Activated naive CD4-positive, alpha-beta T cell (primary cell): Measurements from ENCODE around the gene TMEM214.

Experiments
- DNase-seq, 4 experiments: peaks; one replicate each; lab custom pipeline; 2025; lab: John Stamatoyannopoulos, UW

TMEM214 gene, protein sequence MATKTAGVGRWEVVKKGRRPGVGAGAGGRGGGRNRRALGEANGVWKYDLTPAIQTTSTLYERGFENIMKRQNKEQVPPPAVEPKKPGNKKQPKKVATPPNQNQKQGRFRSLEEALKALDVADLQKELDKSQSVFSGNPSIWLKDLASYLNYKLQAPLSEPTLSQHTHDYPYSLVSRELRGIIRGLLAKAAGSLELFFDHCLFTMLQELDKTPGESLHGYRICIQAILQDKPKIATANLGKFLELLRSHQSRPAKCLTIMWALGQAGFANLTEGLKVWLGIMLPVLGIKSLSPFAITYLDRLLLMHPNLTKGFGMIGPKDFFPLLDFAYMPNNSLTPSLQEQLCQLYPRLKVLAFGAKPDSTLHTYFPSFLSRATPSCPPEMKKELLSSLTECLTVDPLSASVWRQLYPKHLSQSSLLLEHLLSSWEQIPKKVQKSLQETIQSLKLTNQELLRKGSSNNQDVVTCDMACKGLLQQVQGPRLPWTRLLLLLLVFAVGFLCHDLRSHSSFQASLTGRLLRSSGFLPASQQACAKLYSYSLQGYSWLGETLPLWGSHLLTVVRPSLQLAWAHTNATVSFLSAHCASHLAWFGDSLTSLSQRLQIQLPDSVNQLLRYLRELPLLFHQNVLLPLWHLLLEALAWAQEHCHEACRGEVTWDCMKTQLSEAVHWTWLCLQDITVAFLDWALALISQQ

DNA sequence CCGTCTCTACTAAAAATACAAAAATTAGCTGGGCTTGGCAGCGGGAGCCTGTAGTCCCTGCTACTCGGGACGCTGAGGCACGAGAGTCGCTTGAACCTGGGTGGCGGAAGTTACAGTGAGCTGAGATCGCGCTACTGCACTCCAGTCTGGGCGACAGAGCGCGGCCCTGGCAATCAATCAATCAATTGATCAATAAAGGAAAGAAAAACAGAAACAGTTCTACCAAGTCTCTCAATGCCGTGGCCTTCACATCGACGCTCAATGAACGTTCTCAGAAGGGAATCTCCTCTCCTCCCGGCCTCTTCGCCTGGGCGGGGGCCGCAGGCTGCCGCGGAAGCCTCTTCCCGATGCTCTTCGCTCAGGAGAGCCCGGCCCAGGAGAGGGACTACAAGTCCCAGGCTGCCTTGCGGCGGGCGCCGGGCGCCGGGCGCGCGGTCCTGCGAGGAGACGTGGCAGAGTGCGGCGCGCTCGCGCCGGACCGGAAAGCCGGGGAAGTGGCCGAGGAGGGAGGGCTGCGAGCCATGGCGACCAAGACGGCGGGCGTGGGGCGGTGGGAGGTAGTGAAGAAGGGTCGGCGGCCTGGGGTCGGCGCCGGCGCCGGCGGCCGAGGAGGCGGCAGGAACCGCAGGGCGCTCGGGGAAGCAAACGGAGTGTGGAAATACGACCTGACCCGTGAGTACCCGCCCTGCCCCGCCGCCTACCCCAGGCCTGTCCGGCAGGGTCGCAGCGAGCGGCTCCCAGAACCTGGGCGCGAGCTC is at the start of gene TMEM214:
Gene TMEM214 (plus strand): TSS at position 471 of the 758 bp plus-strand sequence. CDS start 51 bp downstream, at position 522.
- peak; percentile 12 to 60 (median 36) for DNase-seq

DNA sequence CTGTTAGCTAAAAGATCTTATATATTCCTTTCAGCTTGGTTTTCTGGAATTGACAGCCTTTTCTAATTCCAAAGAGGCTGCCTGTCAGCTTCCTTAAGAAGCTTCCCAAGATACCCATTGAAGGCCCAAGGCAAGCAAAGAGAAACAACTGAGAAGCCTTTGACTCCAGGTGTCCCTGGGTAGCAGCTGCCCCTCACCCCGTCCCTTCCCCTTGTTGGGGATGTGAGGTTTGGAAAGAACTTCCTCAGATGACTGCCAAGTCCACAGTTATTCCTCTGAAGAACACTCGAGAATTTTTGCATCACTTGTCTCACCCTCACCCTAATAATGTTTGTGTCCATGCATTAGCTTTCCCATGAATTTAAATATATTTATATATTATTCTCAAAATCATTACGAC is 49.0 kb upstream of the TMEM214 start:
- no peak for DNase-seq

DNA sequence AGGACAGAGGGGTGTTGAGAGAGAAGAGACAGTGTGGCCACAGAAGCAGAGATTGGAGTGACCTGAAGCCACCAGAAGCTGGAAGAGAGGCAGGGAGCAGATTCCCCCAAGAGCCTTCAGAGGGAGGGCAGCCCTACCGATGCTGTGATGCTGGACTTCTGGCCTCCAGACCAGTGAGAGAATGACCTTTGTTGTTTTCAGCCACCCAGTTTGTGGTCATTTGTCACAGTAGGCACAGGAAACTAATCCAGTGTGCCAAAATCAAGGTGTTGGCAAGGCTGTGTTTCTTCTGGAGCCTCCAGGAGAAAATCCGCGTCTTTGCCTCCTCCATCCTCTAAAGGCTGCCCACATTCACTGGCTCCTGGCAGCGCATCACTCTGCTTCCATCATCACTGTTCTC is 47.0 kb upstream of the TMEM214 start:
- DNase-seq, result no peak

DNA sequence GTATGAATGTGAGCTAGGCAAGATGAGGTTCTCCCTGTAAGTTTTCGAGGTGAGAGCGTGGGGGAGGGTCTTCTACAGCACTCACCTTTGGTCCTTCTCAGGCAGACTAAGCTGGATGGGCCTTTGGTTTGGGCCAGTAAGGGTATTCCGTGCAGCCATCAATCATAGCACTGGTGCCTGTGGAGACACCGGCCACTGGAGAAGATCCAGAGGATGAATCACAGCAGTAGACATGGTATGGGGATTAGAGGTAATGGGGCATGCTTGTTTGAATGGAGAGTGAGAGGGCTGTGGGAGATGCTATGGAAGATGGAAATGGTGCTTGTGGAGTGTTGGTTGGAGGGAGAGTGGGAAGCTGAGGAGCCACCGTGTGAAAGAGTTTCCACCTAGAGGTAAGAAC is 46.2 kb upstream of the TMEM214 start:
- no peak for DNase-seq

DNA sequence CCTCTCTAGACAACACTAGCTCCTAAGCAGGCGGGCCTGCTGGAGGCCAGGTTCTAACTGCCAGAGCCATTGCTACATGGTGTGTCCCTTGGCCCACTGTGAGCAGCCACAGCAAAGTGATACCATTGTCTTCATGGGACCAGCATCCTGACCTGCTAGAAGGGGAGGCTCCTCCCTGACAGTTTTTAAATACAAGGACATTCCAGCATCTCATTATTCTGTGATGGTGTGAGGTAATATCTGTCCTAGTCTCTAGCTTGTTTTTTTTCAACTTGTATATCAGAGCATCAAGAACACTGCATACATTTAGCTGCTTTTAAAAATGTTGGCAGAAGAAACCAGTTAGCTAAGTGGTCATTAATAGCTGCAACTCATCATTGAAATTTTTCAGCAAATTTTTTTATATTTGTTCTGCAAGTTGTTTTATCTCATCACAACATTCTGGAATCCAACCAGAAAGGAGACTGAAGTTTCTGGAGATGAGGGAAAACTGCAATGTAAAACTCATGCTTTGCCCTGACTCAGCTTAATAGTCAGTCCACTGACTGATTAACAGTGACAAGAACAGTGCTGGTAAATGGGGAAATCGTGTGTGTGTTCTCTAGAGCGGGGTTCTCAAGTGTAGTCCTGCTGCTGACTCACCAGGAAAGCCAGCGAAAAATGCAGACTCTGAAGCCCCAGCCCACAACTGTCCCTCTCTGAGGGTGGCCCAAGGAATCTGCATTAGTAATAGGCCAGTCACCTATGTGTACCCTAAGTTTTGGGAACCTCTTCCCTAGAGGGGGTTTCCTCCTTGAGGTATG is 44.5 kb upstream of the TMEM214 start:
- DNase-seq, result no peak

DNA sequence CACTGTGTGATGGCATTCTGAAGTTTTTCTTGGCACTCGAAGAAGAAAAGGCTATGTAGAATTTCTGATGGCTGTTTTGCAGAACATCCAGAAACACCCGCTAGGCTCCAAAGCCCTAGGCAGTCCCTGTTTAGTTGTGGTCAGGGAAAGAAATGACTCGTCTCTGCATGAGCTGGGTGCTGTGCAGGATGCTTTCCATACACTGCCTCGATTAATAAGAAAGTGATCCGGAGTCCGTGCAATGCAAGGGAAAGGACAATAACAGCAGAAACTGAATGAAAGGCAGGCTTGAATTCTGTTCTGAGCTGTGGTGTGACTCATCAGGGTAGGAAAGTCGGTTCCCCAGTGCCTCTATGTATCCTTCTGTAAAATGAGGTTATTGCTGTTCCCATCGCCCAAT is 43.6 kb upstream of the TMEM214 start:
- DNase-seq, result no peak

DNA sequence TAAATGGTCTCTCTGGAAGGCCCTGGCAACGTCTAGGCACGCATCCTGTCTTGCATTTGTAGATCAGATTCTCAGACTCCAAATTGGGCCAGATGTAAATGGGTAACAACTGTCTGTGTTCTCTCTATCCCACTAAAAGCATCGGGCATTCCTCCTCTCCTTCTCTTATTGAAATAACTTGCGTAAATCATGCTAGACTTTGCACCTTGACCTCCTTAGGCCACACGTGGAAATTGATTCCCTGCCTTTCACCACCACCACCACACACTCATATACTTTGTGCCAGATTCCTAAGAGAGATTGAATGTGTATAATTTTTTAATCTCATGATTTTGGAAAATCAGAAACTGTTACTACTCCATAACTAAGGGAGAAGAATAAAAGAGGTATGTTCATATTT is 41.0 kb upstream of the TMEM214 start:
- no peak for DNase-seq

DNA sequence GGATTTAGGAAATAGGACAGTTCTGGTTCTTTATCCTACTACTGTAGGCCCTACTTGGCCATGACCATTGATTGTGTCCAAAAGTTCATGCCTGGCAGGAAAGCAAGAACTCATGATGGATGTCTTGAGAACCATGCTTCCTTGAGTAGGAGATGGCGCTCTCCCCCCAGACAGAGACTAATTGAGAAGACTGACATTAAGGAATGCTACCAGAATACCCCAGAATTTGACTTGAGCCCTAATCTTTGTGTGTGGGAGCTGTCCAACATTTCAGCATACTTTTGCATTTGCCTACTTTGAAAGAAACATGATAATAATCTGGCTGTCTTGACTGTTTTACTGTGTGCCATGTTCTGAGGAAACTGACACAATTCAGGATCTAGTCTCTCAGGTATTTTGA is 39.0 kb upstream of the TMEM214 start:
- DNase-seq, result no peak

DNA sequence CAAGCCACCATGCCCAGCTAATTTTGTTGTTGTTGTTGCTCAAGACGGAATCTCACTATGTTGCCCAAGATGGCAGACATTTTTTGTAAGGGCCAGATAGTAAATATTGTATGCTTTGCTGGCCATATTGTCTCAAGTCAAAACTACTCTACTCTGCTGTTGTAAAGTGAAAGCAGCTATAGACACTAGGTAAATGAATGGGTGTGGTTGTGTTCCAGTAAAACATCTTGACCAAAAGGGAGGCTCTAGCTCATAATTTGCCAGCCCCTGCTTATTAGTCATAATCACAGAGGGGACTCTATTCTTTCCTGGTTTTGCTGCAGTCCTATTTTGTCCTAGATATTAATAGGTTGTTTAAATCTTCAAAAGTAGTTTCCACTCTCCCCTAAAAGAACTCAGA is 37.8 kb upstream of the TMEM214 start:
- no peak for DNase-seq

DNA sequence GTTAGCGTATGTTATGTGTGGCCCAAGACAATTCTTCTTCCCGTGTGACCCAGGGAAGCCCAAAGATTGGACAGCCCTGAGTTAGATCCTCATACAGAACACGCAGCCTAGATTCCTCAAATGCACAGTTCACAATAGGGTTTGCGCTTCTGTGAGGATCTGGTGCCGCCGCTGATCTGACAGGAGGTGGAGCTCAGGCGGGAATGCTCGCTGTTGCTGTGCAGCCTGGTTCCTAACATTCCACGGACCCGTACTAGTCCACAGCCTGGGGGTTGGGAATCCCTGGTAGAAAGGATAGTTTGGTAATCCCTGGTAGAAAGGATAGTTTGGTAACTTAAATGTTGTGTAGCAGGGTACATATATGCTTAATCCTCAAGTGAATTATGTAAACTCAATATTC is 35.4 kb upstream of the TMEM214 start:
- DNase-seq, result no peak

DNA sequence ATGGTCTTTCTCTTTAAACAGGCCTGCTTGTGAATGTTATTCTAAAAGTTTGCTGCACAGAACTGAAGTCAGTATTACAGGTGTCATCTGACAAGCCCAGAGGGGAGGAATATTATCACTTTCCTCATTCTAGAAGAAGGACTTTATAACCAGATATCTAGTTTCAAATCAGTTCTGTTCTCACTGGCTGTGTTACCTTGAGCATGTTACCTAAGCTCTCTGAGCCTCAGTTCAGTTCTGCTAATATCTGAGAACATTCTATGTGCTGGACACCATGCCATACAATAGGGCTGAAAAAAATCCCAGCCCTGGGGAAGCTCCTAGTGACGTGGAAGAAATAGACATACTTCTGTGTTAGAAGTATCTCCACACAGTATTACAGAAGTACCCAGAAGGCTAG is 34.4 kb upstream of the TMEM214 start:
- no peak for DNase-seq

DNA sequence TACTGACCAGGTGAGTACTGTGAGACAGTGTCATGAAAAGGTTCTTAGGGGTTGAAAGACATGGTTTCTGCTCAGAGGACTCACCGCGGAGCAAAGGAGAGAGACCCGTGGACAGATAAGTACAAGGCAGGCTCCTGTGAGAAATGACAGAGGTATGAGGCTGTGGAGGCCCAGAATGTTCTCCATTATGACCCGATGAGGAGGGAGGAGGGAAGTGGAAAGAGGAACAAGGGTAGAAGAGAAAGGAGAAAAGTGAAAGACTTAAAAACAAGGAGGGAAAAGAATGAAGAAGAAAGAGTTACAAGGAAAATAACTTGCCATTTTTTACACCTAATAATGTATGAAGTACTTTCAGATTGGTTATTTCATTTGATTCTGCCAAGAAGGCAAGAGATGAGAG is 32.5 kb upstream of the TMEM214 start:
- no peak for DNase-seq

DNA sequence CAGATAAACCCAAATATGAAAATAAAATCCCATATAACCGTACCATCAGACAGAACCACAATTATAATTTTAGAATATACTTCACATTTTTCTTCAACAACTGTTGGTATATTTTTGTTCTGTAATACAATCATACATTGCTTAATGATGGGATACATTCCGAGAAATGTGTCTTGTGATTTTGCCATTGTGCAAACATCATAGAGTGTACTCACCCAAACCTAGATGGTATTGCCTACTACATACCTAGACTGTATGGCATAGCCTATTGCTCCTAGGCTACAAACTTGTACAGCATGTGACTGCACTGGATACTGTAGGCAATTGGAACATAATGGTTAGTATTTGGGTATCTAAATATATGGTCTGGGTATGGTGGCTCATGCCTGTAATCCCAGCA is 31.8 kb upstream of the TMEM214 start:
- DNase-seq, result no peak

DNA sequence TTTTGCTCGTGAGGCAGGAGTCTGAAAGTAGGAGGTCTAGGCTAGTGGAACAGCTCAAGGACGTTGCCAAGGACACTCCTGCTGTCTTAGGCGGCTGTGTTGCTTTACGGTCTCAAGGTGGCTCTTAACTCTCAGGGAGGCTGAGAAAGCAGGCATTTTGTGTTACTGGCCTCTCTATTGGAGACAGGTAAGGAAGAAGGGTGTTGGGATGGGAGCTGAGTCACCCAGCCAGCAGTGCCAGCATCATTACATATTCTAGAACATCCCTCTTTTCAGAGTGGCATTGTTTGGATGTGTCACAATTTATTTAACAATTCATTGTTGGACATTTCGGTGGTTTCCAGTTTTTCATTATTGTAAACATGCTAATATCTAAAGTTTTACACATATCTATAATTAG is 30.8 kb upstream of the TMEM214 start:
- no peak for DNase-seq

DNA sequence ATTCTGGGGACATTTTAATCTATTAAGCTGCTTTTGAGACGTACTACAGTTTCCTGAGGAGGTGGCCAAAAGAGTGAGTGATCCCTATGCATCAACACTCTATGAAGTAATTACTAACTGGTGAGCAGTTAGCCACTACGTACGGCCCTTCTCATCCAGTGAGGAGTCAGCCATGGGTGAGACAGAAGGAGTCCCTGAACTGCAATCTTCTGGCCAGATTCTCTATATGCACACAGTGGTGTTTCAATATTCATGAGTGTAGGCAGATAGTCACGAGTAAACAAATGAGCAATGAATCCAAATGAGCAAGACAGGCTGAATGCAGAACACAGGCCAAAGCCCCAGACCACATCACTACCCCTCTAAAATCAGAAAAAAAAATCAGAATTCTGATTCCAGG is 29.8 kb upstream of the TMEM214 start:
- DNase-seq, result no peak

DNA sequence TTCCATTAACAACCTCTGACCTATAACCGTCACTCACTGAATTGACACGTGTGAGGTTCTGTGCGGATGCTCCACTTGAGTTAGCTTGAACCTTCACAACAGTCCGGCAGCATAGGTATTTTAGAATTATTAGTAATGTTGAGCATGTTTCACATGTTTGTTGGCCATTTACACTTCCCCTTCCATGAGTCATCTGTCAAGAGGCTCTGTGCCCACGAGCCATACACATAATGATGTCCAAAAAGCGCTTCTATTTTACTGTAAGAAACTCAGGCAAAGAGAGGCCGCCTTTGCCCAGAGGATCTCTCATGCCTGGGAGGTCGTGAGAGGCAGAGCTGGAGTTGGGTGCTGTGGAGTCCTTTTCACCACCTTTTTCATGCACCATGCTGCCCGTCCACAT is 28.9 kb upstream of the TMEM214 start:
- no peak for DNase-seq

DNA sequence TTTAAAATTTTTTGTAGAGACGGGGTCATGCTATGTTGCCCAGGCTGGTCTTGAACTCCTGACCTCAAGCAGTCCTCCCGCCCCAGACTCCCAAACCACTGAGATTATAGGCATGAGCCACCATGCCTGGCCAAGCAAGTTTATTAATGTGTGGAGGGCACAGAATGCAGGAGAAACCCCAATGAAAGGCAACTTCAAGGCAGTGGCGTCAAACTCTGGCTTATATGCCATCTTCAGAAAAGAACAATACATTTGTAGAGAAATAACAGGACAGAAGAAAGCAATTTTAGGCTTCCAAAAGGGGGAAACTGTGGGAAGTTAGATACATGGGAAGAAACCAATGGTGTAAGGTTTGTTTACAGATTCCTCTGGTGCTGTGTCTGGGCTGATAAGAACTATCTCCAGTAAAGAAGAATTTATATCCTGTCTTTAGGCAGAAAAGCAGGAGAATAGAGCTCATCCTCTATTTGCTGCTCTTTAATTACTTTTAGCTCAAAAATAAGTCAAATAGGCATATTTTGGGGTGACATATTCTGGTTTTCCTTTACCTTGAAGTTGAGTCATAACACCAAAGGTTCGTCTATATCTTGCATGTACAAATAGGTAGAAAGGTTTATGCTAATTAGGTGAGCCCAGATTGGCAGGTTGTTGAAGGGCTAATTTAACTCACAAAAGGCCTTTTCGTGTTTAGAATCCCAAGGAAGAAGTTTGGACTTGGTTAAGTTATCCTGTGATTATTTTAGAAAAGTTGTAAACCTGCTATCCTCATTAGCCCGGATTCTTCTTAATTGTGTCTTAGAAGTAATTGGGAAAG is 26.0 kb upstream of the TMEM214 start:
- no peak for DNase-seq

DNA sequence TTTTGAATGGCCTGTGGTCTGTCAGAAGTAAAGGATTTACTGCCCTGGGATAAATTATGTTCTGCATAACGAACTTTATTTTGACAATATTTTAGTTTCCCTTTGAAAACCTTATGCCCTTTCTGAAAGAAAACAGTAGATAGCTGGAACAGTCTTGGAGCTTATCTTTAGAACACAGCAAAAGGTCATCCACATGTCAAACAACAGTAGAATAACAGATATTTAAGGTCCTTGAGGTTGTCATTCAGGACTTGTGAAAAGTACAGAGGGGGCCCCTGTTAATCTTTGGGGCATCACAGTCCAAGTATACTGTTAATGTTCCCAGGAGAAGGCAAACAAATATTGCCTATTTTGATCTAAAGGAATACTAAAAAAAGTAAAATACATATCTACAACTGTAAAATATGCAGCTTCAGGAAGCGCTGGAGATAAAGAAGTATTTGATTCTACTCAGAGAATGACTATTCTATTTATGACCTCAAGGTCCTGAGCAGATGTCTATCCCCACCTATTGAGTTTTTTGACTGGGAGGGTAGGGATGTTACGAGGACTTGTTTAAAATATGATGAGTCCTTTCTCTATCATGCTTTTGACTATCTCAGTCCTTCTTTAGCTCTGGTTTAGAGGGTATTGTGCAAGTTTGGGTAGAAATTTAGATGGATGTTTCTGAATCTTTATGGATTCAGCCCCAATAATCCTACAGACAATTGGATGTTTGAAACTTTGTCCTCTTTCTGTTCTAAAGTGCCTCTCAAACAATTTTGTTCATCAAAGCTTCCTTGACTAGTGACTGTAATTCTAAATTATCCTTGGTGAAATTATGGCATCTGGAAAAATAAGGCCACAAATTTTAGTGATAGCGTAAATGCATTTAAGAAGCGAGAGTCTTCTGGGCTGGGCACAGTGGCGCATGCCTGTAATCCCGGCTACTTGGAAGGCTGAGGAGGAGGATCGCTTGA is 25.1 kb upstream of the TMEM214 start:
- DNase-seq, result no peak

DNA sequence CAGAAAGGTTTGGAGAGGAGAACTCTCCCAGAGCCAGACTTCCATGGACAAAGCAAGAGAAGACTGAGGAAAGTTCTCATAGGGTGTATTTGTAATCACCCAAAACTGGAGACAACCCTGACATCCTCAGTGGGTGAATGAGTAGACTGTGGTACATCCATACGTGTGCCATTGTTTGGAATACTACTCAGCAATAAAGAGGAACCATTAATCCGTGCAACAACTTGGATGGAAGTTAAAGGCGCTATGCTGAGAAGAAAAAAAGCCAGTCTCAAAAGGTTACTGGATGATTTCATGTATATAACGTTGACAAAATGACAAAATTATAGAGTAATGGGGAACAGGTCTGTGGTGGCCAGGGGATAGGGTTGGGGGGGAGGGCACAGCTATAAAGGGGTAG is 24.1 kb upstream of the TMEM214 start:
- no peak for DNase-seq

DNA sequence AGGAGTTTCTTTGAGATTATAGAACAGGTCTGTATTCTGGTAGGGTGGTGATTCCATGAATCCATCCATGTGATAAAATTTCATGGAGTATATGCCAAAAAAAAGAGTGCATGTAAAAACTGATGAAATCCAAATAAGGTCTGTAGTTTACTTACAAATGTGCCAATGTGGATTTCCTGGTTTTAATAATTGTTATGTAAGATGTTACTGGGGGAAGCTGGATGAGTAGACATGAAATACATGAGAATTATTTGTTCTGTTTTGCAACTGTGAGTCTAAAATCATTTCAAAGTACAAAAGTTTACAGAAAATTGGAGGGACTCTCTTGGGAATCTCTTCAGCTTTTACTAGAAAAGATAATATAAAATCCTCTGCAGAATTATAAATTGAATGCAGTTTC is 23.7 kb upstream of the TMEM214 start:
- no peak for DNase-seq
